Islet of Langerhans (tissue), 1 donor: ENCODE measurements around the gene DCAF5.
"Not testable (repeated sequence)": the region's sequence is repeated elsewhere in the genome, so short reads cannot be mapped to it uniquely, and the experiment has no call there.

Source experiments
- FAIRE-seq: peaks from one replicate; lab custom pipeline; 2011; peaks lifted over from hg19 to GRCh38; lab: Jason Lieb, UNC

Gene DCAF5

DNA sequence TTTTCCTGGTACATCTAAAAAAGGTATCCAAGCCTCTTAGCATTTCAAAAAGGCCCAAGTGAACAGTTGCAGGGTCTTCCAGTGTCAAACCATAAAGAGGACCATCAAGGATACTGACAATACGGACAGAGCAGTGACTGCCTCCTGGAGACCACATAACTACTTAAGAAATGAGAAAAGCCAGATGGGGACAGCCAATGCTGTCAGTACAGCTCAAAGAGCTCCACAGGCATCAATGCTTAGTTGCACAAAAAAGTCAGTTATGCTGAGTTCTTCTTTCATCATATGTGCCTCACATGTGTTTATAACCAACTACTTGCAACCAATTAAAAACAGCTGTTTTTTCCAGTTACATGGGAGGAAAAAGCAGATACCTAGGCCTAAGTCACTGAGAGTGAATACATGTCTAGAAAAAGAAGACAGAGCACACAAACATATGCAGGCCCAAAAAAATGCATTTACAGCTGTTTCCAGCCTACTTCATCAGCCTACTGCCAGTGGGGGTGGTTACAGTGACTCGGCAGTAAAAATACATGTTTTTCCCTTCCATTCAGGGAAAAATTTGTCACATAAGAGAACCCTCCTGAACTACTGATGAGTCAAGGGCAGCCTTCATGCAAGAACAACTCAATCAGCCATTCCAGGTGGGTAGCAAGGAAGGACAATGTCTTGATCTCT is 84.0 kb downstream of the DCAF5 start:
- FAIRE-seq, result no peak

GRCh38 chr14:69066396-69067171 is 86.3 kb downstream of the DCAF5 start:
- FAIRE-seq, result no peak

DNA sequence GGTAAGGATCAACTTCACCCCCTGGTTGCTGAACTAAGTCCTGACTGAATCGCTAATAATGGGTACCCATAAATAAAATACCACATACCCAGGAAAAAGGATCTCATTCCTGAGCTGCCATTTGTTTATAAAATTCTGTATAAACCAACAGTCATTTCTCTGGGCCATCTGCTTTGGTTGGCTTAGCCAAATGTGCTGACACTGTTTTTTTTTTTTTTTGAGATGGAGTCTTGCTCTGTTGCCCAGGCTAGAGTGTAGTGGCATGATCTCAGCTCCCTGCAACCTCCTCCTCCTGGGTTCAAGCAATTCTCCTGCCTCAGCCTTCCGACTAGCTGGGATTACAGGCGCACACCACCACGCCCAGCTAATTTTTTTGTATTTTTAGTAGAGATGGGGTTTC is 87.0 kb downstream of the DCAF5 start:
- not testable (repeated sequence) for FAIRE-seq

DNA sequence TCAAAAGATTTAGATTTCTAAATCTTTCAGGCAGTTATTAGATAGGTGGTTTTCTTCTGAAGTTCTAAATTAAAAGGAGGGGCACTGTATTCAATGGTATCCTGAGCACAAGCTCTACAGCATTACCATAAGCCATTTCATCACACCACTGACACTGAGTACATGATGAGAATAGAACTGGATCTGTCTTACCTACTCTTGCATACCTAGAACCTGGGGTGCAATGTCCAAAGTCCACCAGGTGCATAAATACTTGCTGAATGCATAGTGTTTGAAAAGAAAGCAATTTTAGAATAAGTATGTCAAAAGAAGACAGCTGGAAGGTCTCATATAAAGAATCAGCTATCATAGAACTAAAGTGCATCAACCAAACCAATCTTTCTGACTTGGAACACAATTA is 88.3 kb downstream of the DCAF5 start:
- FAIRE-seq, result no peak

GRCh38 chr14:69059658-69060623 is 93.0 kb downstream of the DCAF5 start:
- FAIRE-seq, result peak; percentile 65

- peak; percentile 83 for FAIRE-seq
Measured at GRCh38 chr14:69055999-69056788, 96.7 kb downstream of the DCAF5 start.

- FAIRE-seq, result no peak
Measured at GRCh38 chr14:69055125-69055524, 97.8 kb downstream of the DCAF5 start.

DNA sequence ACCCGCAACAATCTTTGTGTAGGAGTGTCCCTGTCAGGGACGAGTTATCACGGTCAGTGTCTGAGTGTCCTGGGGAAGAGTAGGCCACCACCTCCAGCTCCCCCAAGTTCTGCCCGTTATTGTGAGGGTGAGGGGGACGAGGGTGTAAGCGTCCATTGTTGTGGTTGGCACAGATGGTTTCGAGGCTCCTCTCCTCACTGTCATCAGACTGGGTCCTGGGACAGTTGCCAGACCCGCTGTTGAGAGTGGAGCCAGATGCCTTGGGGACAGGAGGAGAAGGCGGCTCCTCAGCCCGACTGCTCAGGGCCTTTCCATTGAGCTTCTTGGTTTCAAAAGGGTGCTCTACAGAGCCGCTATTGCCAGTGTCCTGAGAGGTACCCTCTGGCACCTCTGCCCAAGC is 98.9 kb downstream of the DCAF5 start:
- FAIRE-seq, result no peak

DNA sequence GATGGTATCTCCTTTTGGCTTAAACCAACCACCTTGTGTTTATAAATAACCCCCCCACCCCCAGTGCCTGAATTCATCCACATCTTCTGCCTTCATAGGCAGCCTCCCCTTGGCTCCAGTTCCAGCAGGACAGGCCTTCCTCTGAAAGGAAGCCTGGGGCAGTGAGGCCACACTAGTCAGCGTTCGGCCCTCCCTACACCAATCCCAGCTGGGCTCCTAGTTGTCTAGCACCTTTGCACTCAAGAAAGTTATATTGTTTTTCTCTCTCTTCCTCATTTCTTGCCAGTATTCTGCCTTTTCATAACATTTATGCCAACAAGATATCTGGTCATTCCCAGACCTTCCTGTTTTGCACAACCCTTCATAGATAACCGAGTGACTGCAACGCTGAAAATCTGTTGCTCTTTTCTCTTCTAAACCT is 100.7 kb downstream of the DCAF5 start:
- no peak for FAIRE-seq

- no peak for FAIRE-seq
Measured at GRCh38 chr14:69050240-69051184, 102.4 kb downstream of the DCAF5 start.

GRCh38 chr14:69049675-69050074 is 103.2 kb downstream of the DCAF5 start:
- no peak for FAIRE-seq

- FAIRE-seq, result peak; percentile 61
Measured at GRCh38 chr14:69048456-69048855, 104.5 kb downstream of the DCAF5 start.

DNA sequence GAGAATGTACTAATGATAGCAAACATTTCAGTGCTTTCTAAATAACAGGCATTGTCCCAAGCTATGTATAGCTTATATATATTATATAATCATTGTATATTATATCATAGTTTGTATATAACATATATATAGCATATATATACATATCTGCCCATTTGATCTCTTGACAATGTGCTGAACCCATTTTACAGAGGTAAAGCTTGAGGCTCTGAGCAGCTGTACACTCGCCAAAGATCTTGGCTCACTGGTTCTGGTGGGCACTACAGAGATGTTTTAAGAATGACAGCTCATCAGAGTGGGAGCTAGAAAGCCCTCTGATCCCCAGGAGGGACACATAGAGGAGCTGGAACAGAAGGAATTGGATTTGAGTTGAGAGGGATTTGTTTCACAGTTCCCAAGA is 105.7 kb downstream of the DCAF5 start:
- no peak for FAIRE-seq

GRCh38 chr14:69046476-69046860 is 106.5 kb downstream of the DCAF5 start:
- no peak for FAIRE-seq

DNA sequence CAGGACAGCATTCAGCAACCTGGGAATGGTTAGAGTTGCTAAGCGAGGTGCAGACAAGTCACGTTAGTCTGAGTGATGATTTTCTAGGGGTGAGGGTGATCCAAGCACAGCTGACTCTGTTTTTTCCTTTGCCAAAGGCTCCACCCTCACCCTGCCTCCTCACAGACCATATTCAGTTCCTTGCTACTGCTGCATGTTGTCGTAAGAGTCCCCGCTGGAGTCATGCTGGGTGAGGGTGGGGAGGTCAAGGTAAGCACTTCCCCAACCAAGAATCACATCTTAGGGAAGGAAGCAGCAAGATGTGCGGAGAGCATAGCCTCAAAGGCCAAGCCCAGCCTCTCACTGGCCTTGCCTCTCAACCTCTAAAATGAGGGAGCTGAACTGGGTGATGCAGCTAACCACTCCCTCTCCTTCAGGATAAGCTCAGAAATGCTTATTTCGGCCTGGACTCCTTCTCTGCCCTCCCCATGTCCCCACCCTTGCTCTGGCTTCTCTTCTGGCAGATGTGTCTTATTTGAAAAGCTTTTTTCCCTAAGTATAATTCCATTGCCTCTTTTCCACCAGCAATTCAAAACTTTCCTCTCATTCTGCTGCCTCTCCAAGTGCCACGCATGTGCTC is 107.0 kb downstream of the DCAF5 start:
- no peak for FAIRE-seq

DNA sequence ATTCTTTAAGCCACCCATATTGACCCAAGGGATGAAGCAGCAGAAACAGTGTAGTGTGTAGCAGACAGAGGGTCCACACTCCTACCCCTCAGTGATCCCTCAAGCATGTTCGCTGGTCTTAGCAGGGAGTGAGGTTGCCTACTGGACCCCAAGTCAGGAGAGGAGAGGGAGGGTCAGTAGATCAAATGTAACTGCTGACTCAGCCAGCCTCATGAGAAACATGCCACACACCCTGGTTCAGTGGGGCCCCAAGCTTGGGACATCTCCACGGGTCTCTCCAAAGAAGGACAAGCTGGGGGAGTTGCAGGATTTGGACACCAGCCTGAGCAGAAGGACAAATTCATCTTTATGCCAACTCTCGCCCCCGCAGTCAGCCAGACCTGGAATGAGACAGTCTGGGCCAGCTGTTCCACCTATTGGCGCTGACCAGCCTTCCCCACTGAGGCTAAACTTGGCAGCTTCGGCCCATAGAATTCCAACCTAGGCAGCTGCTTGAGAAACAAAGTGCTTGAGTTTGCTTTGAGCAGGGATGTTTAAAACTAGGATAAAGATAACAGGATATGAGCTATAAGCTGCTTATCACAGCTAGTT is 107.9 kb downstream of the DCAF5 start:
- FAIRE-seq, result no peak

- no peak for FAIRE-seq
Measured at GRCh38 chr14:69044296-69044695, 108.6 kb downstream of the DCAF5 start.

GRCh38 chr14:69043596-69044260 is 109.2 kb downstream of the DCAF5 start:
- FAIRE-seq, result no peak

GRCh38 chr14:69042787-69043444 is 110.0 kb downstream of the DCAF5 start:
- no peak for FAIRE-seq
